ENCODE results near the gene A4GALT.
"Not testable (repeated sequence)": the region's sequence is repeated elsewhere in the genome, so short reads cannot be mapped to it uniquely, and the experiment has no call there.

The A4GALT gene

GRCh38 chr22:42766860-42767259, 46.2 kb upstream of the A4GALT start:
- H3K27ac ChIP-seq, result no peak overlapping the region
- DNase-seq, result no peak
- TF ChIP-seq, protein P1, sequence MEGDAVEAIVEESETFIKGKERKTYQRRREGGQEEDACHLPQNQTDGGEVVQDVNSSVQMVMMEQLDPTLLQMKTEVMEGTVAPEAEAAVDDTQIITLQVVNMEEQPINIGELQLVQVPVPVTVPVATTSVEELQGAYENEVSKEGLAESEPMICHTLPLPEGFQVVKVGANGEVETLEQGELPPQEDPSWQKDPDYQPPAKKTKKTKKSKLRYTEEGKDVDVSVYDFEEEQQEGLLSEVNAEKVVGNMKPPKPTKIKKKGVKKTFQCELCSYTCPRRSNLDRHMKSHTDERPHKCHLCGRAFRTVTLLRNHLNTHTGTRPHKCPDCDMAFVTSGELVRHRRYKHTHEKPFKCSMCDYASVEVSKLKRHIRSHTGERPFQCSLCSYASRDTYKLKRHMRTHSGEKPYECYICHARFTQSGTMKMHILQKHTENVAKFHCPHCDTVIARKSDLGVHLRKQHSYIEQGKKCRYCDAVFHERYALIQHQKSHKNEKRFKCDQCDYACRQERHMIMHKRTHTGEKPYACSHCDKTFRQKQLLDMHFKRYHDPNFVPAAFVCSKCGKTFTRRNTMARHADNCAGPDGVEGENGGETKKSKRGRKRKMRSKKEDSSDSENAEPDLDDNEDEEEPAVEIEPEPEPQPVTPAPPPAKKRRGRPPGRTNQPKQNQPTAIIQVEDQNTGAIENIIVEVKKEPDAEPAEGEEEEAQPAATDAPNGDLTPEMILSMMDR (IDR thresholded peaks at IDR 0.05; ENCODE audit: low read depth, low read length), result no peak

GRCh38 chr22:42764895-42765363, 44.3 kb upstream of the A4GALT start:
- TF ChIP-seq, protein P1 (IDR thresholded peaks at IDR 0.05; ENCODE audit: low read depth, low read length), result no peak
- Histone ChIP-seq H3K27me3 (ENCODE audit: insufficient read depth, low read depth, severe bottlenecking) (no peaks in the 10 kb centered on the region), H3K36me3 (no peaks in the 10 kb centered on the region), H3K4me3 (ENCODE audit: low read depth, low read length) (no peak overlapping the region), H3K9me3 (ENCODE audit: severe bottlenecking) (no peaks in the 10 kb centered on the region), H3K27ac (no peak overlapping the region)
- DNase-seq, result no peak

More at GRCh38 chr22:42766860-42767259, 46.2 kb upstream of the A4GALT start:
- Histone ChIP-seq H3K4me3 (ENCODE audit: low read depth, low read length) (no peak overlapping the region), H3K36me3 (no peaks in the 10 kb centered on the region), H3K9me3 (ENCODE audit: severe bottlenecking) (no peaks in the 10 kb centered on the region), H3K27me3 (ENCODE audit: insufficient read depth, low read depth, severe bottlenecking) (no peaks in the 10 kb centered on the region)

DNA sequence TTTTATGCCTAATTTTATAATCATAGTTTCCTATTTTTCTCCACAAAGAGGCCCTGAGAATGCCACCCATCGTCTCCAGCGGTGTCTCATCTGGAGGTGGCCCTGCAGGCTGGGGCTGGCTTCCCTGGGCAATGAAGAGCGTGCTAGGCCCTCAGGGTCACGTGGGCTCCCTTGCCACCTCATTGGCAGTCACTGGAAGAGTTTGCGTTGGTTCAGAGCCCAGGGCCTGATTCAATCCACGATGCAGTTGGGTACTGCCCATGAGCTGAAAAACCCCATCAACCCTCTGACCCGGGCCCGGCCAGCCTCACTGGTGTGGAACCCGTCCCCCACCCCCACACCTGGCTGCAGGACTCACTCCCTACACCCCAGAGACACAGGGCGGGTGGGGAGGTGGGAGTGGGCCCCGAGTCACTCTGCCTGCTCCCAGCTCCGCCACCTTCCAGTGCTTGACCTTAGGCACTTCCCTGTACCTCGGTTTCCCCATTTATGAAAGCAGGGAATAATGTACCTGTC, 43.4 kb upstream of the A4GALT start:
- no peaks in the 10 kb centered on the region for H3K27me3 ChIP-seq (ENCODE audit: insufficient read depth, low read depth, severe bottlenecking)
- TF ChIP-seq, protein P1 (IDR thresholded peaks at IDR 0.05; ENCODE audit: low read depth, low read length), result no peak
- no peak overlapping the region for H3K4me3 ChIP-seq (ENCODE audit: low read depth, low read length)
- no peak overlapping the region for H3K27ac ChIP-seq
- DNase-seq, result no peak
- H3K9me3 ChIP-seq (ENCODE audit: severe bottlenecking), result no peaks in the 10 kb centered on the region
- no peaks in the 10 kb centered on the region for H3K36me3 ChIP-seq

- Histone ChIP-seq H3K36me3 (no peaks in the 10 kb centered on the region), H3K27me3 (ENCODE audit: insufficient read depth, low read depth, severe bottlenecking) (no peaks in the 10 kb centered on the region), H3K4me3 (ENCODE audit: low read depth, low read length) (no peak overlapping the region), H3K9me3 (ENCODE audit: severe bottlenecking) (no peaks in the 10 kb centered on the region), H3K27ac (no peak overlapping the region)
- TF ChIP-seq, protein P1 (IDR thresholded peaks at IDR 0.05; ENCODE audit: low read depth, low read length), result no peak
- DNase-seq, result no peak
Observed at GRCh38 chr22:42760806-42761565, 40.3 kb upstream of the A4GALT start.

GRCh38 chr22:42758931-42759629, 38.4 kb upstream of the A4GALT start:
- no peak for DNase-seq
- Histone ChIP-seq H3K9me3 (ENCODE audit: severe bottlenecking) (no peaks in the 10 kb centered on the region), H3K4me3 (ENCODE audit: low read depth, low read length) (no peak overlapping the region), H3K27me3 (ENCODE audit: insufficient read depth, low read depth, severe bottlenecking) (no peaks in the 10 kb centered on the region), H3K27ac (no peak overlapping the region), H3K36me3 (no peaks in the 10 kb centered on the region)
- TF ChIP-seq, protein P1 (IDR thresholded peaks at IDR 0.05; ENCODE audit: low read depth, low read length), result no peak

DNA sequence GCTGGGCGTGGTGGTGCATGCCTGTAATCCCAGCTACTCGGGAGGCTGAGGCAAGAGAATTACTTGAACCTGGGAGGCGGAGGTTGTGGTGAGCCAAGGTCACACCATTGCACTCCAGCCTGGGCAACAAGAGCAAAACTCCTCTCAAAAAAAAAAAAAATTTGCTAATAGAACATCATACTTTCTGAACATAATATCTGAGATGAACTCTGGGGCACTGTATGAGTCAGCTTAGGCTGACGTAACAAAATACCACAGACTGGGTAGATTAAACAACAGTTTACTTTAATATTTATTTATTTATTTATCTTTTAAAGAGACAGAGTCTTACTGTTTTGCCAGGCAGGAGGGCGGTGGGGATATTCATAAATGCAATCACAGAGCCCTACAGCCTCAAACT, 34.9 kb upstream of the A4GALT start:
- H3K4me3 ChIP-seq (ENCODE audit: low read depth, low read length); H3K36me3 ChIP-seq; H3K27me3 ChIP-seq (ENCODE audit: insufficient read depth, low read depth, severe bottlenecking); H3K9me3 ChIP-seq (ENCODE audit: severe bottlenecking); H3K27ac ChIP-seq; DNase-seq: not testable (repeated sequence)

GRCh38 chr22:42755121-42755520, 34.5 kb upstream of the A4GALT start:
- DNase-seq; H3K27ac ChIP-seq; H3K4me3 ChIP-seq (ENCODE audit: low read depth, low read length); H3K27me3 ChIP-seq (ENCODE audit: insufficient read depth, low read depth, severe bottlenecking); H3K9me3 ChIP-seq (ENCODE audit: severe bottlenecking); H3K36me3 ChIP-seq: not testable (repeated sequence)
